Stimulated activated CD4-positive, alpha-beta T cell treated with anti-CD3 and anti-CD28 coated beads, Interleukin-1b, Interleukin-23, amount 100 ng/mL, for 24 hours (primary cell): ENCODE results near the gene GPR34.

ENCODE experiments used
- DNase-seq, 4 experiments: peaks; one replicate each; pipeline ENCODE4 v3.0.0-alpha.2; 2020; ENCODE audit warnings: low read depth in 4 of 4, low spot score in 1 of 4

Gene GPR34

DNA sequence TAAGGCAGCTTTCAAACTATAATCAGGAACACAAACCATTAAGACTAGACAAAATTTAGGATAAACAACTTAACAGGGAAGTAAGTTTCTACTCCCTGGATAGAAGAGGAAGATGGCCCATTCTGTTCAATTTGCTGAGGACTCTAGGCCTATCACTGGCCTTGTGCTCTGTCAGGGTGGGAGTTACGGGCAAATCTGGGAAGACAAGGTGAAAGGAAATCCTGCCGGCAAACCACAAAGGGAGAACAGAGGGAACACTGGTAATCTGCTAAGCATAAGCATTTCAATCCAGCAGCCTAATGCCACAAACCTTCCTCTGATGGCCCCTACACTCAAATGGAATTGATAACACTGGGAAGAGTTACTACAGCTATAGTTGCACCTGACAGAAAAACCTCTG lies 43.5 kb downstream of the GPR34 start:
- no peak for DNase-seq

DNA sequence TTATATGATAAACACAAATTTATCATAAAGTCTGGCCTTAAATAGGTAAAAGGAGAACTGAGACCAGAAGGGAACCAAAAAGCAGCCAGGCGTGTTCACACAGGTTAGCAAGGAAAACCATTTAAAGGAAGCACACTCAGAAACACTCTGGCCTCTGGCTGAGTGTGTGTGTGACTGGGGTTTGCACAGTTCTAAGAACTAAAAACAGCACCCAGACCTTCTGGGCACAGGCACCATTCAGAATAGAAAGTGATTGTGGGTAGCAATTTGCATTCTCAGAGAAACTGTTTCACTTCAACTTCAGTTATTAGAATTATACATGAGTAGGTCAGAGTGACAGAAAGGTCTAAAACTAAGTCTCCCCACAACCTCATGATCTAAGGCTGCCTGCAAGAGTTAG lies 45.2 kb downstream of the GPR34 start:
- no peak for DNase-seq

DNA sequence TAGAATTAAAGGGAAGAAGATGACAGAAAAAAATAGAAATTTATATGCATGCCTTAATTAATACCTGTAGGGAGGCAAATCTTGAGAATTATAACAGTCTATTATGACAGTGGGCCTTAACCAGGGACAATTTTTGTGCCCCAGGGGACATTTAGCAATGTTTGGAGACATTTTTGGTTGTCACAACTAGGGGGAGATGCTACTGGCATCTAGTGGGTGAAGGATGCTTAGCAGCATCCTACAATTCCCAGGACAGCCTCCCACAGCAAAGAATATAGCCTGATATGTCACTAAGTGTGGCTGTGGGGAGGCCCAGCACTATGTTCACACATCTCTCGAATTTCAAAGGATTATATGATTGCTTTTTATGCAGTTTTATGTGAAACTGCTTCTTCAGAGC lies 45.8 kb downstream of the GPR34 start:
- no peak for DNase-seq

DNA sequence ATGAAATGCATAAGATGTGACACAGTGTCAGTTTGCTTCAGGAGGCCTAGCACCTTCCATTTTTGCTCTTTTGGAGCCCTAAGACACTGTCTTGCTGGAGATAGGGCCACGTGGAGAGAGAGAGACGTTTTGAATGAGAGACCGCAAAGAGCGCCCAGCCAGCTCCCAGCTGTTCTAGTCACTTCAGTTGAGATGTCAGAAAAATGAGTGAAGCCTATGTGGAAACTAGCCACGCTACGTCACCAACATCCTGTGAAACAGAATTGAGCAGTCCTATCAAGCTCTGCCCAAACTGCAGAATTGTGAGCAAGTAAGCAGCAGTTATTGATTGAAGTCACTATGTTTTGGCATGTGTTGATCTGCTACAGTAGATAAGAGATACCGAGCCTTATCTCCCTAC lies 48.3 kb downstream of the GPR34 start:
- DNase-seq = no peak

DNA sequence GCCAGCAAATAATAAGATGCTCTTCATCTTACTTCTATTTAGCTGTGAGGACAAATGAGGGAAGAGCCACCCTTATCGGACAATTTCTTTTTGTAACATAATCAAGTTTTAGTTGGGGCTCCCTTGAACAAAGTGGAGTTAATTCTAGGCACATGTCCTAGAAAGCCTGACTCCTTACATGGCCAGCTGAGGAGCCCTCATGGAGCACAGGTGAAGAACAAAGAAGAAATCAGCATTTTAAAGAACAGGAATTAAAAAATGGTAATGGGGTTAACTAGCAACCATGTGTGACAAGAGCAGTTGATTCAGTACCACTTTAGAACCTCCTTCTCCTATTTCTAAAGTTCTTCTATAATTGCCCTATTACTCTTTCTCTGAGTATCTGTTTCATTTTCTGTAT lies 51.1 kb downstream of the GPR34 start:
- DNase-seq = no peak
